Measurements from ENCODE around the gene KRTAP10-7.

Gene KRTAP10-7

GRCh38 chr21:44568261-44568660 lies 32.1 kb upstream of the KRTAP10-7 start:
- H3K4me1 ChIP-seq (ENCODE audit: control insufficient read depth, low read length): no peaks in the 10 kb centered on the region
- H3K4me3 ChIP-seq (ENCODE audit: low read length): no peak overlapping the region
- H3K27ac ChIP-seq (ENCODE audit: low read depth, low read length): no peak overlapping the region
- H3K36me3 ChIP-seq (ENCODE audit: control insufficient read depth, low read length): no peaks in the 10 kb centered on the region
- H3K27me3 ChIP-seq (ENCODE audit: control insufficient read depth, low read length): no peaks in the 10 kb centered on the region
- no peaks in the 10 kb centered on the region for H3K9me3 ChIP-seq (ENCODE audit: control insufficient read depth, insufficient read depth, low read length)
- no peak overlapping the region for H3K4me2 ChIP-seq (ENCODE audit: low read length)
- no peaks in the 10 kb centered on the region for H3K9me2 ChIP-seq (replicated peaks; ENCODE audit: control insufficient read depth, low read length)
- no peaks in the 10 kb centered on the region for H3F3A ChIP-seq (ENCODE audit: control insufficient read depth, insufficient read depth)
- no peaks in the 10 kb centered on the region for H3K79me2 ChIP-seq (ENCODE audit: control insufficient read depth, low read length)
- TF ChIP-seq EZH2phosphoT487 (IDR thresholded peaks at IDR 0.05; ENCODE audit: borderline replicate concordance, low read length) (no peak), CTCF (IDR thresholded peaks at IDR 0.05; ENCODE audit: low read depth, low read length, poor library complexity, severe bottlenecking) (no peak)
- H4K20me1 ChIP-seq (ENCODE audit: control insufficient read depth, insufficient read depth, low read depth, low read length): no peaks in the 10 kb centered on the region

GRCh38 chr21:44568667-44569556 lies 31.5 kb upstream of the KRTAP10-7 start:
- no peaks in the 10 kb centered on the region for H3K79me2 ChIP-seq (ENCODE audit: control insufficient read depth, low read length)
- no peak overlapping the region for H3K4me3 ChIP-seq (ENCODE audit: low read length)
- H3F3A ChIP-seq (ENCODE audit: control insufficient read depth, insufficient read depth): no peaks in the 10 kb centered on the region
- H3K4me1 ChIP-seq (ENCODE audit: control insufficient read depth, low read length): no peaks in the 10 kb centered on the region
- H3K27ac ChIP-seq (ENCODE audit: low read depth, low read length): no peak overlapping the region
- H3K36me3 ChIP-seq (ENCODE audit: control insufficient read depth, low read length): no peaks in the 10 kb centered on the region
- H3K27me3 ChIP-seq (ENCODE audit: control insufficient read depth, low read length): no peaks in the 10 kb centered on the region
- no peak for TF ChIP-seq EZH2phosphoT487 (IDR thresholded peaks at IDR 0.05; ENCODE audit: borderline replicate concordance, low read length)
- no peak for TF ChIP-seq CTCF (IDR thresholded peaks at IDR 0.05; ENCODE audit: low read depth, low read length, poor library complexity, severe bottlenecking)
- H3K4me2 ChIP-seq (ENCODE audit: low read length): no peak overlapping the region
- no peaks in the 10 kb centered on the region for H3K9me3 ChIP-seq (ENCODE audit: control insufficient read depth, insufficient read depth, low read length)
- H3K9me2 ChIP-seq (replicated peaks; ENCODE audit: control insufficient read depth, low read length): no peaks in the 10 kb centered on the region
- H4K20me1 ChIP-seq (ENCODE audit: control insufficient read depth, insufficient read depth, low read depth, low read length): no peaks in the 10 kb centered on the region

GRCh38 chr21:44569861-44570517 lies 30.4 kb upstream of the KRTAP10-7 start:
- Histone ChIP-seq H3K9me2 (replicated peaks; ENCODE audit: control insufficient read depth, low read length) (no peaks in the 10 kb centered on the region), H3K4me1 (ENCODE audit: control insufficient read depth, low read length) (no peaks in the 10 kb centered on the region), H3F3A (ENCODE audit: control insufficient read depth, insufficient read depth) (no peaks in the 10 kb centered on the region), H4K20me1 (ENCODE audit: control insufficient read depth, insufficient read depth, low read depth, low read length) (no peaks in the 10 kb centered on the region), H3K27me3 (ENCODE audit: control insufficient read depth, low read length) (no peaks in the 10 kb centered on the region), H3K4me2 (ENCODE audit: low read length) (no peak overlapping the region), H3K4me3 (ENCODE audit: low read length) (no peak overlapping the region), H3K36me3 (ENCODE audit: control insufficient read depth, low read length) (no peaks in the 10 kb centered on the region), H3K79me2 (ENCODE audit: control insufficient read depth, low read length) (no peaks in the 10 kb centered on the region), H3K27ac (ENCODE audit: low read depth, low read length) (no peak overlapping the region), H3K9me3 (ENCODE audit: control insufficient read depth, insufficient read depth, low read length) (no peaks in the 10 kb centered on the region)
- TF ChIP-seq EZH2phosphoT487 (IDR thresholded peaks at IDR 0.05; ENCODE audit: borderline replicate concordance, low read length): no peak
- no peak for TF ChIP-seq CTCF (IDR thresholded peaks at IDR 0.05; ENCODE audit: low read depth, low read length, poor library complexity, severe bottlenecking)
